GM23338 (cell line): ENCODE data around the gene ENTHD1. TPM values are rescaled to one million over a fixed set of nuclear protein-coding genes. Genes with fewer than 3 reads are reported as not detected.

Experiments
- ATAC-seq: fragments of 200-7000 bp; cut with Tn5 transposase; 3 replicates; pipeline ENCODE4 v1.9.1; 2020
- DNase-seq: peaks from one replicate; pipeline ENCODE4 v3.0.0-alpha.2; 2015; ENCODE audit warnings: low spot score
- H2AFZ ChIP-seq: fragments of 200-600 bp; sonication (generic); 2 replicates; pipeline ENCODE4 v1.8.0; 2016; ENCODE audit warnings: antibody characterized with exemption, mild to moderate bottlenecking, moderate library complexity
- H3F3A ChIP-seq: fragments of 200-600 bp; sonication (generic); replicated peaks from 2 replicates; pipeline ENCODE4 v1.8.0; 2017; ENCODE audit warnings: antibody characterized with exemption, mixed run types, low read depth
- H3K27ac ChIP-seq: fragments of 200-600 bp; sonication (generic); 2 replicates; pipeline ENCODE4 v1.6.1; 2016; ENCODE audit warnings: low read depth
- H3K27me3 ChIP-seq: fragments of 200-600 bp; sonication (generic); 2 replicates; pipeline ENCODE4 v1.8.0; 2016; ENCODE audit warnings: mild to moderate bottlenecking, mixed run types, moderate library complexity; ENCODE audit not compliant: insufficient read depth
- H3K36me3 ChIP-seq: fragments of 200-600 bp; sonication (generic); 2 replicates; pipeline ENCODE4 v1.8.0; 2016; ENCODE audit warnings: mild to moderate bottlenecking; ENCODE audit not compliant: insufficient read depth
- H3K4me1 ChIP-seq: fragments of 200-600 bp; sonication (generic); 2 replicates; pipeline ENCODE4 v1.8.0; 2016; ENCODE audit warnings: mild to moderate bottlenecking, moderate library complexity; ENCODE audit not compliant: insufficient read depth
- H3K4me2 ChIP-seq: fragments of 200-600 bp; sonication (generic); 2 replicates; pipeline ENCODE4 v1.7.1; 2017; ENCODE audit warnings: mixed run types
- H3K4me3 ChIP-seq: fragments of 200-600 bp; sonication (generic); 2 replicates; pipeline ENCODE4 v1.6.1; 2016; ENCODE audit warnings: mixed run types
- H3K79me2 ChIP-seq: fragments of 200-600 bp; sonication (generic); replicated peaks from 2 replicates; pipeline ENCODE4 v1.8.0; 2017; ENCODE audit warnings: mild to moderate bottlenecking; ENCODE audit not compliant: insufficient read depth
- H3K9me2 ChIP-seq: fragments of 200-600 bp; sonication (generic); 2 replicates; pipeline ENCODE4 v1.8.0; 2017; ENCODE audit not compliant: insufficient read depth
- H4K20me1 ChIP-seq: fragments of 200-600 bp; sonication (generic); replicated peaks from 2 replicates; pipeline ENCODE4 v1.8.0; 2017; ENCODE audit warnings: mild to moderate bottlenecking; ENCODE audit not compliant: insufficient read depth
- H3K27ac Mint-ChIP-seq: 2 replicates; pipeline ENCODE4 v1.8.0; 2020; ENCODE audit warnings: inconsistent platforms, mild to moderate bottlenecking, moderate library complexity, mixed read lengths
- H3K27me3 Mint-ChIP-seq: 3 replicates; pipeline ENCODE4 v1.8.0; 2022; ENCODE audit warnings: low read depth, mild to moderate bottlenecking, moderate library complexity, mixed read lengths, inconsistent platforms; ENCODE audit not compliant: insufficient read depth, poor library complexity
- H3K36me3 Mint-ChIP-seq: 3 replicates; pipeline ENCODE4 v1.8.0; 2021; ENCODE audit warnings: low read depth, mild to moderate bottlenecking, inconsistent platforms, moderate library complexity, mixed read lengths
- H3K4me1 Mint-ChIP-seq: 3 replicates; pipeline ENCODE4 v1.8.0; 2020; ENCODE audit warnings: mild to moderate bottlenecking, inconsistent platforms, mixed read lengths
- H3K4me3 Mint-ChIP-seq: 3 replicates; pipeline ENCODE4 v1.8.0; 2021; ENCODE audit warnings: moderate library complexity, mild to moderate bottlenecking, inconsistent platforms, mixed read lengths
- H3K9me3 Mint-ChIP-seq: 3 replicates; pipeline ENCODE4 v1.8.0; 2020; ENCODE audit warnings: moderate library complexity, mild to moderate bottlenecking, inconsistent platforms, mixed read lengths
- CREB1 ChIP-seq: fragments of 250-450 bp; sonication (Bioruptor Pico); IDR thresholded peaks from 2 replicates; pipeline ENCODE4 v1.5.0; 2020; ENCODE audit warnings: low read depth, mild to moderate bottlenecking, moderate library complexity
- EZH2phosphoT487 ChIP-seq: fragments of 200-600 bp; sonication (generic); IDR thresholded peaks from one replicate; pipeline ENCODE4 v1.8.1; 2018; ENCODE audit warnings: antibody characterized with exemption; ENCODE audit not compliant: unreplicated experiment
- JUNB ChIP-seq: IDR thresholded peaks from one replicate; pipeline ENCODE4 v1.6.1; 2016; ENCODE audit warnings: antibody characterized with exemption; ENCODE audit not compliant: unreplicated experiment
- STAT1 ChIP-seq: IDR thresholded peaks from one replicate; pipeline ENCODE4 v1.6.1; 2016; ENCODE audit warnings: antibody characterized with exemption; ENCODE audit not compliant: unreplicated experiment
- ZNF114 ChIP-seq: fragments of 250-450 bp; sonication (Bioruptor Pico); IDR thresholded peaks from 2 replicates; pipeline ENCODE4 v1.5.0; 2020; ENCODE audit warnings: mild to moderate bottlenecking, moderate library complexity
- ZNF331 ChIP-seq: fragments of 250-450 bp; sonication (Bioruptor Pico); IDR thresholded peaks from 2 replicates; pipeline ENCODE4 v1.5.0; 2020; ENCODE audit warnings: low read depth, mild to moderate bottlenecking, moderate library complexity
- polyA plus RNA-seq: library from polyadenylated mRNA; unstranded; fragments of >200 nt; fragmentation: Nextera tagmentation; extraction: Ambion mirVana; gene quantifications from 2 replicates; pipeline ENCODE4 v1.2.1, GENCODE V29; 2016
- total RNA-seq: library from RNA; depleted of rRNA; stranded (reverse); fragments of >200 nt; shearing (Covaris generic); gene quantifications from 2 replicates; pipeline ENCODE4 v1.2.3, GENCODE V29; 2014
- TF ChIP-seq, protein P1 (sequence below): IDR thresholded peaks from one replicate; pipeline ENCODE4 v1.6.1; 2018; ENCODE audit warnings: antibody characterized with exemption; ENCODE audit not compliant: unreplicated experiment
- TF ChIP-seq, protein P2 (sequence below): IDR thresholded peaks from 2 replicates; pipeline ENCODE4 v1.6.1; 2016; ENCODE audit warnings: antibody characterized with exemption
- TF ChIP-seq, protein P3 (sequence below), 2 experiments: fragments of 200-600 bp in 1 of 2; sonication (generic) in 1 of 2; conservative IDR thresholded peaks; 2 replicates each; pipeline versions ENCODE4 v1.5.1 to v1.6.1; 2016 to 2017; ENCODE audit warnings: antibody characterized with exemption in 2 of 2, low read depth in 2 of 2, mild to moderate bottlenecking in 2 of 2, moderate library complexity in 1 of 2

The ENTHD1 gene
- total and polyA plus RNA-seq, 2 experiments from 2014 or later = not detected

DNA sequence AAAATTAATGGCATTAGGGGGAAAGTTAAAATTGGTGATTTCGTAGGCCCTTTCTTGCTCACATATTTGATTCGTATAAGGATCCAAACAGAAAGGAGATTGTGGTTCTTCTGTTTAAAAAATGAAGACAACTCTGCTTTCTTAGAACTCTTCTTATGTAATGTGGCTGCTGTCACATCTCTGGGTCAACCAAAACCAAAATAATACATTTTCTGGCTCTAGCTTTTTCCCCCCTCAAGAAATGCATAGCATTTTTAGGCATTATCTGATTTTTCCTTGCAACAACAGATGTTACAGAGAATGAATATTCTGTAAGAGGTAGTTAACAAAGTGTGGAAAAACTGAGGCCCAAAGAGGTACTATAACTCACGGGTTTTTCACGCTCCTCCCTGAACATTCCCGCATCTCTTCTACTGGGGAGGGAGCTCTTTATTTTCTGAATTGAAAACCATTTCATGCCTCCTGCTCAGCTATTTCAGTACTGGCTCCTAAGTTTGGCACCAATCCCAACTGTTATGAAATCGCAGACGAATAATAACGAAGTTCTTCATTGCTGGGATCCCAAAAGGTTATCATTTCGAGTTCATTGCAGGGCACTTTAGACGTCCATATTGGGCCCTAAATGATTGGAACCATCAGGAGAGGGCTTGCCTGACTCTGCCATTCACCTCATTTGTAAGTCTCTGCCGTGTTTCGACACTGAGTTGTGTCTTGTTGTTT lies 24.4 kb upstream of the ENTHD1 start (continued):
- TF ChIP-seq, protein P1, sequence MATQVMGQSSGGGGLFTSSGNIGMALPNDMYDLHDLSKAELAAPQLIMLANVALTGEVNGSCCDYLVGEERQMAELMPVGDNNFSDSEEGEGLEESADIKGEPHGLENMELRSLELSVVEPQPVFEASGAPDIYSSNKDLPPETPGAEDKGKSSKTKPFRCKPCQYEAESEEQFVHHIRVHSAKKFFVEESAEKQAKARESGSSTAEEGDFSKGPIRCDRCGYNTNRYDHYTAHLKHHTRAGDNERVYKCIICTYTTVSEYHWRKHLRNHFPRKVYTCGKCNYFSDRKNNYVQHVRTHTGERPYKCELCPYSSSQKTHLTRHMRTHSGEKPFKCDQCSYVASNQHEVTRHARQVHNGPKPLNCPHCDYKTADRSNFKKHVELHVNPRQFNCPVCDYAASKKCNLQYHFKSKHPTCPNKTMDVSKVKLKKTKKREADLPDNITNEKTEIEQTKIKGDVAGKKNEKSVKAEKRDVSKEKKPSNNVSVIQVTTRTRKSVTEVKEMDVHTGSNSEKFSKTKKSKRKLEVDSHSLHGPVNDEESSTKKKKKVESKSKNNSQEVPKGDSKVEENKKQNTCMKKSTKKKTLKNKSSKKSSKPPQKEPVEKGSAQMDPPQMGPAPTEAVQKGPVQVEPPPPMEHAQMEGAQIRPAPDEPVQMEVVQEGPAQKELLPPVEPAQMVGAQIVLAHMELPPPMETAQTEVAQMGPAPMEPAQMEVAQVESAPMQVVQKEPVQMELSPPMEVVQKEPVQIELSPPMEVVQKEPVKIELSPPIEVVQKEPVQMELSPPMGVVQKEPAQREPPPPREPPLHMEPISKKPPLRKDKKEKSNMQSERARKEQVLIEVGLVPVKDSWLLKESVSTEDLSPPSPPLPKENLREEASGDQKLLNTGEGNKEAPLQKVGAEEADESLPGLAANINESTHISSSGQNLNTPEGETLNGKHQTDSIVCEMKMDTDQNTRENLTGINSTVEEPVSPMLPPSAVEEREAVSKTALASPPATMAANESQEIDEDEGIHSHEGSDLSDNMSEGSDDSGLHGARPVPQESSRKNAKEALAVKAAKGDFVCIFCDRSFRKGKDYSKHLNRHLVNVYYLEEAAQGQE = no peak
- no peak for TF ChIP-seq CREB1 (CRISPR knock-in tag)
- TF ChIP-seq STAT1 = no peak
- no peak for TF ChIP-seq JUNB

DNA sequence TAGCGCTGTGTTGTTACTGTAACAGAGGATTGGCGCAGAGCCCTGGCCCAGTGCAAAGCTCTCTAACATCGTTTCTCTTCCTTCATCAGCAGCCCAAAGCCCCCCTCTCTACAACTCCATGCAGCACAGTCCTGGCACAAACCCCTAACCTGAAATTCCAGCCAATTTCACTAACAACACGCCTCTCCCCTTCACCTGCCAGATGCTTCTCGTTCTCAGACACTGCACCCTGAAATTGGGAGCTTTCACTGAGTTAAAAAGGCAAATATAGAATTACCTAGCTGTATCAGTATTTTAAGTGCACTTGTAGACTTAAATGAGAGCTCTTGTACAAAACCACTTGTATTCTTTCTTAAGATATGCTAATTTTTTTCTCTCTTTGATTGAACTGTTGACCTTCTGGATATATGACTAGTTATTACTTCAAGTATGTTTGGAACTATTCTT lies 23.7 kb upstream of the ENTHD1 start:
- no peak overlapping the region for H3K4me3 ChIP-seq
- DNase-seq (no peak), ATAC-seq (no peak)
- Mint-ChIP-seq H3K9me3 (no peaks in the 10 kb centered on the region), H3K36me3 (no peaks in the 10 kb centered on the region), H3K4me3 (no peak overlapping the region), H3K4me1 (peaks cover 28% of the 10 kb centered on the region), H3K27me3 (peaks cover 4% of the 10 kb centered on the region), H3K27ac (no peak overlapping the region)
- H3K9me2 ChIP-seq = no peaks in the 10 kb centered on the region
- H3K27me3 ChIP-seq = no peaks in the 10 kb centered on the region
- H4K20me1 ChIP-seq = no peaks in the 10 kb centered on the region
- H3K36me3 ChIP-seq = no peaks in the 10 kb centered on the region
- H3K27ac ChIP-seq = no peak overlapping the region
- no peak overlapping the region for H2AFZ ChIP-seq
- no peak overlapping the region for H3K4me2 ChIP-seq
- peaks cover 20% of the 10 kb centered on the region for H3K4me1 ChIP-seq
- H3K79me2 ChIP-seq = no peaks in the 10 kb centered on the region
- H3F3A ChIP-seq = no peaks in the 10 kb centered on the region
- TF ChIP-seq CREB1 (CRISPR knock-in tag) = no peak
- no peak for TF ChIP-seq STAT1
- TF ChIP-seq, protein P2, sequence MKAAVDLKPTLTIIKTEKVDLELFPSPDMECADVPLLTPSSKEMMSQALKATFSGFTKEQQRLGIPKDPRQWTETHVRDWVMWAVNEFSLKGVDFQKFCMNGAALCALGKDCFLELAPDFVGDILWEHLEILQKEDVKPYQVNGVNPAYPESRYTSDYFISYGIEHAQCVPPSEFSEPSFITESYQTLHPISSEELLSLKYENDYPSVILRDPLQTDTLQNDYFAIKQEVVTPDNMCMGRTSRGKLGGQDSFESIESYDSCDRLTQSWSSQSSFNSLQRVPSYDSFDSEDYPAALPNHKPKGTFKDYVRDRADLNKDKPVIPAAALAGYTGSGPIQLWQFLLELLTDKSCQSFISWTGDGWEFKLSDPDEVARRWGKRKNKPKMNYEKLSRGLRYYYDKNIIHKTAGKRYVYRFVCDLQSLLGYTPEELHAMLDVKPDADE = no peak
- TF ChIP-seq, protein P3, sequence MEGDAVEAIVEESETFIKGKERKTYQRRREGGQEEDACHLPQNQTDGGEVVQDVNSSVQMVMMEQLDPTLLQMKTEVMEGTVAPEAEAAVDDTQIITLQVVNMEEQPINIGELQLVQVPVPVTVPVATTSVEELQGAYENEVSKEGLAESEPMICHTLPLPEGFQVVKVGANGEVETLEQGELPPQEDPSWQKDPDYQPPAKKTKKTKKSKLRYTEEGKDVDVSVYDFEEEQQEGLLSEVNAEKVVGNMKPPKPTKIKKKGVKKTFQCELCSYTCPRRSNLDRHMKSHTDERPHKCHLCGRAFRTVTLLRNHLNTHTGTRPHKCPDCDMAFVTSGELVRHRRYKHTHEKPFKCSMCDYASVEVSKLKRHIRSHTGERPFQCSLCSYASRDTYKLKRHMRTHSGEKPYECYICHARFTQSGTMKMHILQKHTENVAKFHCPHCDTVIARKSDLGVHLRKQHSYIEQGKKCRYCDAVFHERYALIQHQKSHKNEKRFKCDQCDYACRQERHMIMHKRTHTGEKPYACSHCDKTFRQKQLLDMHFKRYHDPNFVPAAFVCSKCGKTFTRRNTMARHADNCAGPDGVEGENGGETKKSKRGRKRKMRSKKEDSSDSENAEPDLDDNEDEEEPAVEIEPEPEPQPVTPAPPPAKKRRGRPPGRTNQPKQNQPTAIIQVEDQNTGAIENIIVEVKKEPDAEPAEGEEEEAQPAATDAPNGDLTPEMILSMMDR (conservative IDR thresholded peaks at IDR 0.05; ENCODE audit: low read depth in 2 of 2) = no peak
- TF ChIP-seq ZNF114 = no peak
- no peak for TF ChIP-seq EZH2phosphoT487
- TF ChIP-seq ZNF331 (CRISPR knock-in tag) = no peak
- TF ChIP-seq, protein P1 = no peak
